IPS-NIHi7 (cell line): ENCODE measurements around the gene RELCH.
"Not testable (repeated sequence)": the region's sequence is repeated elsewhere in the genome, so short reads cannot be mapped to it uniquely, and the experiment has no call there.

Experiments
- DNase-seq: peaks from one replicate; pipeline ENCODE4 v3.0.0; 2012; ENCODE audit warnings: mixed read lengths; ENCODE audit errors: extremely low spot score

RELCH gene

GRCh38 chr18:62186774-62187542 lies at the start of gene RELCH, which contains the start of gene PIGN:
Gene RELCH (plus strand): TSS chr18:62187255. CDS start chr18:62187506, 251 bp downstream.
Gene PIGN (minus strand): TSS chr18:62187056. CDS start chr18:62161353, 25,703 bp downstream.
- DNase-seq: peak; percentile 98

- DNase-seq: no peak
Measured at GRCh38 chr18:62138461-62139235, 48.4 kb upstream of the RELCH start.

GRCh38 chr18:62140259-62140658 lies 46.8 kb upstream of the RELCH start:
- no peak for DNase-seq

GRCh38 chr18:62144338-62144737 lies 42.7 kb upstream of the RELCH start:
- DNase-seq: no peak

GRCh38 chr18:62151068-62151771 lies 35.8 kb upstream of the RELCH start:
- DNase-seq: no peak

GRCh38 chr18:62152844-62153243 lies 34.2 kb upstream of the RELCH start:
- DNase-seq: peak; percentile 12

GRCh38 chr18:62157843-62158242 lies 29.2 kb upstream of the RELCH start:
- DNase-seq: no peak

GRCh38 chr18:62164310-62164709 lies 22.7 kb upstream of the RELCH start:
- no peak for DNase-seq

GRCh38 chr18:62164855-62165487 lies 22.1 kb upstream of the RELCH start:
- peak; percentile 8 for DNase-seq

GRCh38 chr18:62165583-62165982 lies 21.5 kb upstream of the RELCH start:
- DNase-seq: no peak

GRCh38 chr18:62166524-62166923 lies 20.5 kb upstream of the RELCH start:
- not testable (repeated sequence) for DNase-seq

GRCh38 chr18:62170857-62171256 lies 16.2 kb upstream of the RELCH start:
- DNase-seq: no peak

GRCh38 chr18:62172298-62172697 lies 14.8 kb upstream of the RELCH start:
- no peak for DNase-seq

GRCh38 chr18:62175521-62175920 lies 11.5 kb upstream of the RELCH start:
- DNase-seq: no peak

- no peak for DNase-seq
Measured at GRCh38 chr18:62177271-62177670, 9.8 kb upstream of the RELCH start.

- no peak for DNase-seq
Measured at GRCh38 chr18:62179213-62179612, 7.8 kb upstream of the RELCH start.

- no peak for DNase-seq
Measured at GRCh38 chr18:62182220-62182619, 4.8 kb upstream of the RELCH start.

GRCh38 chr18:62183578-62184195 lies 3.4 kb upstream of the RELCH start:
- DNase-seq: peak; percentile 16

GRCh38 chr18:62186499-62186773 lies 619 bp upstream of the RELCH start:
- DNase-seq: peak; percentile 38

GRCh38 chr18:62187543-62188510 lies 772 bp downstream of the RELCH start:
- peak; percentile 31 for DNase-seq
